HG03060 (cell line): Measurements from ENCODE around the gene COLEC12.

Source experiments
- ATAC-seq: cut with Tn5 transposase; IDR thresholded peaks from one replicate; pipeline ENCODE4 v1.9.1; 2021; ENCODE audit warnings: low read depth, moderate number of reproducible peaks; ENCODE audit not compliant: unreplicated experiment

COLEC12 gene

DNA sequence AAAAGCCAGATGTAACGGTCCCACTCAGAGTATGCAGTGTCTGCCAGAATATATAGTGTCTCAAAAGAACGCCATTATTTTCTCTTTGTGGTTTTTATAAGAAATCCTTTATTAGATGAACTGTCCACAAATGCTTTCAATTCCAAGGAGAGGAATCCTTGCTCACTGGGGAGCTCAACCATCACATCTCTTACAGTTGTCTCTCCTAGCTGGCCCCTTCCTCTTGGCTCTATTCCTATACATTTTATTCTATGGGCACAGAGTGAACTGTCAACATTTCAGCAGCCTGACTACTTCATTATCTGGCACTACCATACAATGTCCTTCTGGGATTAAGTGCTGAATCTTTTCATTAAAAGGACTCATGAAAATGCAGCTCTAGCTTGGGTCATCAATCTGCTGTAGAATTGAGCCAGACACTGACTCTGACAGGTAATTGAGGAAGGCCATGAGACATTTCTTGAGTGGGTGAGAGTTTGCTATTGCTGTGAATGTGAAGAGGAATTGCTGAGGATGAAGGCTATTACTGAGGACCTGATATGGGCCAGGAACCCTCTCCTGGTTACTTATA, 136.2 kb downstream of the COLEC12 start:
- no peak for ATAC-seq

DNA sequence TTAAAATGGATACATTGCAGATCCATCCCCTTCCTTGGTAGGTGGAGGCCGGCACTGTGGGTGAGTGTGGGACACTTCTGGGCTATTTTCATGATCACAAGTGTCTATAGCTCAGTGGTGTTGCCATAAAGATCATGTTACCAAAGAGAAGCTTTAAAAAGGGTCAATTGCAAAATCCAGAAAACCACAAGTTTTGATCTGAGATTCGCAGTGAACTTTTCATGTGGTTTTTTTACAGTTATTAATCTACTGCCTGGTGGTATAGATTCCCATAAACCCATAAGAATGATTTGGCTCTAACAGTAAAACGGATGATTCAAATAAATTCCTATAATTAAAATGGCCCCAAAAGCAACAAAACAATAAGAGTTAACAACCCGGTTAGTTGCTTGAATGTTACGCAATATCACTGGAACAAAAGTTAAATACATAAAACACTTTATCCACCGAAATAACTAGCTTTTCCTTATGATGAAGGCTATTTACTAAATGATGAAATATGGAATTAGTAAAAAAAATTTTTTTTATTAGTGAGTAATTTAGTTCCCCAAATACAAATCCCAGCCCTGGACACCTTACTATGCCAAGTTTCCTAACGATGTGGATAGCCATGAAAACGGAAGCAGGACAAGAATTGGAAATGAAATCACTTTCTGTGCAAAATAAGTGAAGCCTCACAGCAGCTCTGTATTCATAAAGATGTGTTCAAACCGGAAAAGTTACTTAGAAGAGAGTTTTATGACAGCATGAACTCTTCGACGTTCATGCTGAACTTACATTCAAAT, 137.0 kb downstream of the COLEC12 start:
- ATAC-seq, result no peak

DNA sequence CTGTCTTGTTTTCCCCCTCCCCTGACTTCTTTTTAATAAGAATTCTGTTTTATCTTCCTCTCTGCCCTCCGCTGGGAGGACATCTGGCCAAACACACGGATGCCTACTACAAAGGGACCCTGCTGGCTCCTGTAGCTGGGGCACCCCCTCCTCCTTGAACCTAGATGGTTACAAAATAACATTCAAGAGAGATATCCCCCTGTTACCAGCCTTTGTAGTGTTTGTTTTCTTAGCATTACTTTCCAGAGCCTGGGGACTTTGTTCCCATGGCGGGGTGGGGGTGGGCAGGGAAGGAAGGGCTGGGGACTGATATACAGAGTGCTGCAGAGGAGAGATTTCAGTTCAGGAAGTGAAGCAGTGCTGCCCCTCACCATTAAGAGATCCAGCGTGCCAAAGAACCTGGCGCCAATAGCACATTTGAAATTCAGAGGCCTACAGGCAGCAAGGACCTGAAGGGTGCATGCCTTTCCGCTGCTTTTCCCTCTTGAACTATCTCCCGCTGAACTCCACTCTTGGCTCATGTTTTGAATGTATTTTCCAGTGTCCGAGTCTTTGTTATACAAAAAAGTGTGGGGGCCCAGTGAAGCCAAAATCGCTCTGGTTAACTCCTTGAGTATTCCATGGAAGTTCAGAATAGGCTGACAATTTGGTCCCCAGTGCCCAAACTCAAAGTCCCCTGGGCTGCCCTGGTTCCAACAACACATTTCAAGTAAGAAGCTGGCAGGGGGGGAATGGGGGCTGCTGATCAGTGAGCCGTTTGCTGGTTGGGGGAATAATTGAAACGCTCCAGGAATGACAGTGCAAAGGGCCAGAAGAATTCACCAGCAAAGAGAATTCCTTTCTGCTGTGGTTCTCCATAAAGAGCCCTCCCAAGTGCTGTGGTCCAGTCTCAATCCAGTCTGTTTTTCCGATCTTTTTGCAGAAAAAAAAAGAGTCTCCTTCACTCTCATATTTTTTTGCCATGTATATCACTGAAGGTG, 137.9 kb downstream of the COLEC12 start:
- ATAC-seq, result no peak

DNA sequence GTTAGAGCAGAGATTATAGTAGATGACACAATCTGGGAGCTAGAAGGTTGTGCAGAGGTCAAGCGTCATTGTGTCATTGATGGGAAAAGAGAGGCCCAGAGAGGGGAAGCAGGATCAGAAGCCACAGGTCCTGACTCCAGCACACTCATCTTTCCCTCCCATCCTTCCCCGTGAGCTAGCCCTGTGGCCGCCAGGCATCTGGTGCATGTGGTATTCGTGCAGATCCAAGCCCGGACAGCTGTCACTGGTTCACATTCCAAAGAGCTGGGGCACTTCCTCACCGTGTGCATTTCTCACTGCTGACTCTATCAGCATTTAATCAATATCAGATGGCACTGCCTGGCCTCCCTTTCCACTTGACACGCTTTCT, 138.6 kb downstream of the COLEC12 start:
- no peak for ATAC-seq

DNA sequence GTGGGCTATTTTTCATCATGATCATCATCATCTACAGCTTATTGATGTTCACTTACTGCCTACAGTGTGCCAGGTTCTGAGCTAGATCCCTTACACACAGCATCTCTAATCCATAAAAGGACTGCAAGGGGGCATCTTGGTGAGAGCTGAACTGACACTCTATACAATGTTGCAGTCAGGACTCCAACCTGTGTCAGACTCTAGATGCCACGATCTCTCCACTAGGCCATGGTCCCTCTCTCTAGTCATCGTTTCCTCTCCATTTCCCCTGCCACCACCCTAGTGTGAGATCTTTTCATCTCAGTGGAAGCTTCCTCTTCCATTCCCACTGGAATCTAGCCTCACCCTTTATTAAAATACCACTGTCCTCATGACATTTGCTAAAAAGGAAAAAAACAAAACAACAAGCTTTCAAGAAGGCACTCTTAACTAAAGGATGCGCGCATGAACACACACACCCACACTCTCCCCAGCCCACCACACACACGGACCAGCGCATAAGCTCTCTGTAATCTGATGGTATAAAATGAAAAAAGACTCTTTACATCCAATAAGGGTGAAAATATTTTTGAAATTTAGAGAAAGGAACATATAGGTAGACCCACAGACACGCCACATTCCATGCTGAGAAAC, 139.3 kb downstream of the COLEC12 start:
- ATAC-seq, result no peak

DNA sequence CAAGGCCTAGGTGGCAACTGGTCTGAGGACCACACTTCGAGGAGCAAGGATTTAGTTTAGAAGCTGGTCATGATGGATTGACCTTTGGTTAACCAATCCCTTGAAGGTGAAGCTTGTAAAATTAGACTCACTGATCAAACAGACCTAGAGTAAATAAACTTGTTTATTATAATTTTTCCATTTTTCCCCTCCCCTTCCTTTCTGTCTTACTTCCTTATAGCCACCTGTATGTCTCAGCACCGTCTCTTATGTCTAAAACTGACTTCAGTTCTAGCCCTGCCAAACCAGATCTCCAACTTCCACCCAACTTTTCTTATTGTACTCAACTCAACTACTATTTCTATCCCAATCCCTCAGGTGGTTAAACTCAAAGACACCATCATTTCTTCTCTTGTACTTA, 139.8 kb downstream of the COLEC12 start:
- no peak for ATAC-seq

DNA sequence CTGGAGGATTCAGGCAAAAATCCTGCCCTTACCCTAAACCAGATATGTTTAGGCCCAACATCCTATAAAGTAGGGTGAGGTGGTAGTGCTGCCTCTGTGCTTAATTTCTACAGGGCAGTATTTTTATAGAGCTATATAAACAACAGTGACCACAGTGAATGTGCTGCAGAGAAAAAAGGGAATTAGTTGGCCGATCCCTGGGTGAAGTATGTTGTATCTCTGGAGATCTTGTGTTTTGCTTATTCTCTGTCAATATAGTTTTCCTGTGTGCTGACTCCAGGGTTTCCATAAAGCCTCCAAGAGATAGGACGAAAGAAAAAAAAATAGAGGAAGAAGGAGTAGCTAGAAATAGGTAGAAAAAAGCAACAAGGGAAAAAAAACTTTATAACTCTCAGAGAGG, 143.7 kb downstream of the COLEC12 start:
- ATAC-seq, result no peak

DNA sequence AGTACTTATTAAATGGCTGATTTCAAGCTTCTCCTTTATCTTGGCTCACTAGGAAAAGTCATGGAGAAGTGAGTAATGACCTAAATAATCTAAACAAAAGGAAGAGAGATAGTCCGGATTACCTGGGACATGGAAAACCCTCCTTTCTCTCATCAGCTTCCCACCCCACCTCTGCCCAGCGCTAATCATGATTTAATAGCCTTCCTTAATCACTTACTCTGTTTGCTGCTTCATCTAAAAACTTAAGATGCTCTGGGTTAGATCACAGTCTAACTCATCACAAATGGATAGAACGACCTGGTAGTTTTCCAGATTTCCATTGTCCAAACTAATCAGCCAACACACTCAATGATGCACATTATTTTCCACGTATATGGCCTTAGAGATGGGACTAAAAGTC, 144.8 kb downstream of the COLEC12 start:
- no peak for ATAC-seq

DNA sequence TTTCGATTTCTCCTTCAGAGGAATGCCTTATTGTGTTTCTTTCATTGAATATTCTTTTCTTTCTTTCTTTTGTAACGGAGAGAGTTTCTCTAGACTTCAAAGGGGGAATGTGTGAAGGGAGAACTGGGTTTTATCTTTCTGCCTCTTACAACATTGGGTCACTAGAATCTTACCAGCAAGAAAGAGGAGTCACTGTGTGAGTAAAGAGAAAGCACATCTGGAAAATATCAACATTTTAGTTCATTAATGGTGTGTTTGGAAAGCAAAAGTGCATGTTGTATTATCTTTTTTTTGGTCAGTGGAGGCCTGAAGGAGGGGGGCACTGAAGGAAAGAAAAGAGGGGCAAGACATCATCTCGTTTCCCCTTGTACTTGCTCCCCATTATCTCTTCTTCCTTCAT, 146.0 kb downstream of the COLEC12 start:
- ATAC-seq, result no peak

DNA sequence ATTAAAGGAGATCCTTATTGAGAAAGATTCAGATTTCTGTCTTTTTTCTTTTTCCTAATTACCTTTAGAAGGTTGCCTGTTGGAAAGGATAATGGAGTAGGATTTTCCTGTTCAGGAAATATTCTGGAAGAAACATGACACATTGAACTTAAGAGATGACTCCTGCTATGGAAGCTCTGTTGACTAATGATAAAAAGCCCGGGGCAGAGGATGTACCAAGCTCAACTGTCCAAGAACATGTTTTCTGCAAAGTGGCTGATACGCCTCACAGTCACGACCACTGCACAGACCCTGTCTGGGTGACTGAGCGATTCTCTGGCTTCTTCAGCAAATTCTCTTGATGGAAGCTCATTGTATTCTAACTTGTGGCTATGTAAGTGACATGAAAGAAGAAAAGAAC, 146.5 kb downstream of the COLEC12 start:
- ATAC-seq, result no peak

DNA sequence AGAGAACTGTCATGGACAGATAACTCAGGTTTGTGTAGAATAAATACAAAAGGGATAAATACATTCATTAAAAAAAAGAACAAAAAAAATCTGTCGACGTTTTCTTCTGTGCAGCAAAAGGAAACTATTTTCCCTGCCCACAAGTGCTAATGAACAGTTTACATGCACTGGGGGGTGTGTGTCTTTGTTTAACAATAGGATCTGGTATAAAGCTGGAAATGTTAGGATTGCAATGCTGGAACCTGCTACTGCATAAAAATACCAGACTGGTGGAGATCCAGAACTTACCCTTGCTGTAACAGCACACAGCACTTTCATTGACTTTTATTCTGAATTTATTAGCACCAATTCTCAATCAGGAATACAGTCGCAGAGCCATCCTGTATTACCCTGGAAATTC, 148.1 kb downstream of the COLEC12 start:
- no peak for ATAC-seq

DNA sequence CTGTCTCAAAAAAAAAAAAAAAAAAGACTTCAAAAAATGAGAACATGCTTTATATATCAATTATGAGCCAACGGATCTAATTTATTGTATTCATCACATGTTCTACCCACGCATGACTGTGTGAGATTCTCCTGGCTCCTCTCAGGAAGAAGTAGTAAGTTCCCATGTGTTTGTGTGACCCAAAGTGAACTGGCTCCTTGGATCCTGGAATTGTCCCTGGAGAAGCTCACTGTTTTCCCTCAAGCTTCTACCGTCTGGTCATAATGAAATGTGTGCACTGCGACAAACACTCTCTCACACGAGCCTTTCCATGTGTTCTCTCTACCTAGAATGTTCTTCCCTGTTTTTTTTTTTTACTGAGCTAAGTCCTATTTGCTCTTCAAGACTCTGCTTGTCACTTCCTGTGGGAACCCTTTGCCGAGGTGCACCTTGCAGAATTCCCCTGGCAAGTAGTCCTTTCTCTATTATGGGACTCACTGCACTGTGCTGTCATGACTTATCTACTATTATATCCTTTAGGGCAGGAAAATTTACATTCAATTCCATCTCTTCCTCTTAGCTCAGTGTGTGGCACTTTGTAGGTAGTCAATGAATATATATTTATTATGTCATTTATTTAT, 149.4 kb downstream of the COLEC12 start:
- ATAC-seq, result no peak

DNA sequence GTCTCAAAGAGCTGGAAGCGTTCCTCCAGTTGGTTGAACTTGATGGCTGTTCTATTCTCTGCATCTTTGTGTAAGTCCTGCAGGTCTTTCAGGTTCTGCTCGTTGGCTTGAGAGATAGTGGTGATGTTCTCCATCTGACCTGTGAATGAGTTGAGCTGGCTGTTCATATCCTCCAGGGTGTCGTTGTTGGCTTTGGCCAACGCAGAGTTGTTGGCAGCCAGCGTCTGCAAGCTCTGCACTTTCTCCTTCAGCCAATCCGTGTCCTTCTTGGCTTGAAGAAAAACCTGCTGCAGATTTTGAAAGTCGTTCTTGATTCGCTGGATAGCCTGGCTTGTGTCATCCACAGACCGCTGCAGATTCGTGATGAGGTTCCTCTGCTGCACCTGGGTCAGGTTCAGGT, 153.9 kb downstream of the COLEC12 start:
- no peak for ATAC-seq

DNA sequence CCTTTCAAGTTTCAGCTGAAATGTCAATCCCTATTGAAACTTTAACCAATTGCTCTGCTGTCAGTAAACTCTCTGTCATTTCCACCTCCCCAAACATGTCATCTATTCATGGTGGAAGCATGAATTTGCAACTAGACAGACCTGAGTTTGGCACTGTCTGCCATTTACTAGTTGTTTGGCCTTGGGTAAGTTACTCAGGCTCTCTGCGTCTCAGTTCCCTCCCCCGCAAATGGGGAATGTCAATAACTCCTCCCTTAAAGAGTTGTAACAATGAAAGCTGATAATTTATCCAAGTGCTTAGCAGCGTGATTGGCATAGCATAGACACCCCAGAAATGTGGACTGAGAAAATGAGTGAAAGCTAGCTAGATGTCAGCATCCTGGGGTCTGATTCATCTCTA, 159.4 kb downstream of the COLEC12 start:
- no peak for ATAC-seq

DNA sequence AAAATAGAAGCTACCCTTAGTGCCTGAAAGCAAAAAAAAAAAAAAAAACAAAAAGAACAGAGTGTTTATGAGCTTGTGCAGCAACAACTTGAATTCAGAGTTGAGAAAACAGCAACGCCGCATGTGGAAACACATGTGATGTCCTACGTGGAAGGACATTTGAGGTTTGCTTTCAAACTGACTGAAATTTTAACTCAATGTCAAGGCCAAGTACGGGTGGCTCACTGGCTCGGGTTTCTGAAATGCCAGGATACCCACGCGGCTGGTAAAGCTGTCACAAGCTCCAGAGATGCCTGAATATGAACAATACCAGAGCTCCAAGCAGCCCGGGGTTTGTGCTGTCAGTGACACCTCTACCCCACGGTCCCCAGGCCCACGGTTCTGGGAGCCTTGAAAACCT, 160.5 kb downstream of the COLEC12 start:
- no peak for ATAC-seq

DNA sequence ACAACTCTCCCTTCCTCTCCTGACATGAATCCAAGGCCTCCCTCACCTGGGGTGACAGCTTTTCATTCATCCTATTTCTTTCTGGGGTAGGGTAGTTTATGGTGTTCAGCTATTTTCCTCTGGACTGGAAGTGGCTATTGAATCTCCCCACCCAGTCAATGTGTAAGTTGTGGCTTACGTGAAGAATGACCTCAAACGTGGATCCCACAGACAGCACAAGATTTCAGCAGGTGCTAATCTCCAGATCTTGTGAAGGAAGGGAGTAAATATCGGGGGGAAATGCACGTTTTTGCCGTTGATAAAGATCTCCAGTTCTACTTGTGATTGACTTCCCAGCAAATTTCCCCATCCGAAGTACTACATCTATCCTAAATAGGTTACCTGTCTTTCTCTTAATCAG, 161.3 kb downstream of the COLEC12 start:
- no peak for ATAC-seq

DNA sequence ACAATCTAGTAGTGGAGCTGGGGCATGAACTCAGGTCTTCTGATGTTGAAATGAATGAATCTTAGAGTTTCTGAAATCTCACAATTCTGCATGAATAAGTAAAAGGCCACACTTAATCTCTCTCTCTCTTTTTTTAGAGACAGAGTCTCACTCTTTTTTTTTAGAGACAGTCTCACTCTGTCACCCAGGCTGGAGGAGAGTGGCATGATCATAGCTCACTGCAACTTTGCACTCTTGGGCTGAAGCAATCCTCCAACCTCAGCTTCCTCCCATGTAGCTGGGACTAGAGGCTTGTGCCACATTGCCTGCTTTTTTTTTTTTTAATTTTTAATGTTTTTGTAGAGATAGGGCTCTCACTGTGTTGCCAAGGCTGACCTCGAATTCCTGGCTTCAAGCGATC, 163.8 kb downstream of the COLEC12 start:
- no peak for ATAC-seq

DNA sequence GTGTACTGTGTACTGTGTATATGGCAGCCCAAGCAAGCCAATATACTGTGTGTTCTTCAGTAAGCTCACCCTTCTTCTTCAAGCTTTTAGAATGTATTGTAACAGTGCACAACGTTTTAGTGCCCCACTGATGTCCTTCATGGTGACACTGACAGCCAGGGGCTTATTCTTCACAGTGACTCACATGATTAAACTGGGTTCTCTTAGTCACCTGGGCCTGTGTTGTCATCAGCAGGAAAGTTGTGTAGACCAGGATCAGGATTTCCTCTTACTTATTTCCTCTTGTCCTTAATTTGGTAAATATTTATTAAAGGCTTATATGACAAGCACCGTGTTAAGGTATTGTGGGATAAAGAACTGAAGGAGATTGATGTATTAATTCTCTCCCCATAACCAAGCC, 164.8 kb downstream of the COLEC12 start:
- ATAC-seq, result no peak

DNA sequence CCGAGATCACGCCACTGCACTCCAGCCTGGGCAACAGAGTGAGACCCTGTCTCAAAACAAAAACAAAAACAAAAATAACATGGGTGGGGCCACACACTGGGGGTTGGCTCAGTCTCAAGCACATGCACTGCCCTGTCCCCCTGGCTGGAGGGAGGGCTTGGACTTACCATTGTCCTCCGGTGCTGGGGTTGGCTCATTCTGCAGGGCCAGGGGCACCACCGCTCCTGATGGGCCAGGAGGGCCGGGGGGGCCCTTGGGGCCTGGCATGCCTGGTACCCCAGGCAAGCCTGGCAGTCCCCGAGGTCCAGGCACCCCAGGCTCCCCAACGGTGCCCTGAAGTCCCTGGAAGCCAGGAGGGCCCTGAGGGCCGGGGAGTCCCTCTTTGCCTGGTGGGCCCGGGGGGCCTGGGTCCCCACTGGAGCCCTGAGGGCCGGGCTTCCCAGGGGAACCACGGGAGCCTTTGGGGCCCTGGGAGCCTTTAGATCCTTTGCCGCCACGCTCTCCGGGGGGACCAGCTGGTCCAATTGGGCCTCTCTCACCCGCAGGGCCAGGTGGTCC, 165.8 kb downstream of the COLEC12 start:
- ATAC-seq, result no peak
